Peyer's patch (tissue), 4 donors: ENCODE measurements around the gene CACNA2D3. TPM values are rescaled to one million over a fixed set of nuclear protein-coding genes. Genes with fewer than 3 reads are reported as not detected.
A peak's percentile ranks its signal among the peaks of the same experiment; 100 is the strongest.

Experiments
- DNase-seq, 3 donors: peaks; one replicate each; pipeline ENCODE4 v3.0.0-alpha.2; 2017 to 2019
- H3K27ac ChIP-seq, 4 donors: fragments of 200-600 bp; sonication (generic); one replicate each; pipeline ENCODE4 v1.5.1; 2016 to 2019
- H3K27me3 ChIP-seq, 2 donors: fragments of 200-600 bp; sonication (generic); one replicate each; pipeline ENCODE4 v1.5.1; 2019
- H3K36me3 ChIP-seq, 3 donors: fragments of 200-600 bp; sonication (generic); one replicate each; pipeline ENCODE4 v1.5.1; 2016 to 2019
- H3K4me1 ChIP-seq, 4 donors: fragments of 200-600 bp; sonication (generic); one replicate each; pipeline ENCODE4 v1.5.1; 2016 to 2019
- H3K4me3 ChIP-seq, 4 donors: fragments of 200-600 bp; sonication (generic); 1 replicate in 3 of 4; 2 replicates in 1 of 4; pipeline ENCODE4 v1.5.1; 2016 to 2019; ENCODE audit warnings: mild to moderate bottlenecking in 1 of 4
- H3K9me3 ChIP-seq, 4 donors: fragments of 200-600 bp; sonication (generic); one replicate each; pipeline ENCODE4 v1.5.1; 2016 to 2019; ENCODE audit warnings: mild to moderate bottlenecking in 1 of 4
- CTCF ChIP-seq, 6 experiments: fragments of 450-650 bp in 4 of 6; fragments of 200-600 bp in 2 of 6; sonication (generic) in 1 of 6; IDR thresholded peaks; one replicate each; pipeline ENCODE4 v1.5.1; 2017 to 2019; ENCODE audit warnings: antibody characterized with exemption in 6 of 6, mild to moderate bottlenecking in 3 of 6, moderate library complexity in 1 of 6
- POLR2A ChIP-seq, 2 donors: fragments of 450-650 bp; IDR thresholded peaks; one replicate each; pipeline ENCODE4 v1.5.1; 2017; ENCODE audit warnings: antibody characterized with exemption in 2 of 2, mild to moderate bottlenecking in 2 of 2, moderate library complexity in 2 of 2
- total RNA-seq, 4 donors: library from RNA; depleted of rRNA; stranded (reverse); fragments of >200 nt; gene quantifications; one replicate each; pipeline ENCODE4 v1.1.0, GENCODE V29; 2016

Gene CACNA2D3
- total RNA-seq, 4 donors from 2014 or later: 0.27 to 5.0 TPM; not detected in 2

GRCh38 chr3:54951405-54951804 is 829.1 kb downstream of the CACNA2D3 start:
- no peak overlapping the region for H3K27ac ChIP-seq
- H3K4me1 ChIP-seq: no peaks in the 10 kb centered on the region
- no peak for TF ChIP-seq POLR2A (IDR thresholded peaks at IDR 0.05)
- TF ChIP-seq CTCF (IDR thresholded peaks at IDR 0.05): peak in 3 of 6 experiments; percentile 38 to 53 (median 40)
- H3K9me3 ChIP-seq: no peaks in the 10 kb centered on the region
- H3K36me3 ChIP-seq: no peaks in the 10 kb centered on the region
- DNase-seq: peak; percentile 17 to 60 (median 59)
- H3K4me3 ChIP-seq: no peak overlapping the region
- no peaks in the 10 kb centered on the region for H3K27me3 ChIP-seq

GRCh38 chr3:54954022-54954421 is 831.7 kb downstream of the CACNA2D3 start:
- no peak for DNase-seq
- H3K4me1 ChIP-seq: no peaks in the 10 kb centered on the region
- no peak overlapping the region for H3K27ac ChIP-seq
- no peak overlapping the region for H3K4me3 ChIP-seq
- no peaks in the 10 kb centered on the region for H3K27me3 ChIP-seq
- H3K9me3 ChIP-seq: no peaks in the 10 kb centered on the region
- no peaks in the 10 kb centered on the region for H3K36me3 ChIP-seq
- TF ChIP-seq POLR2A (IDR thresholded peaks at IDR 0.05) (no peak), CTCF (IDR thresholded peaks at IDR 0.05) (no peak)

- Histone ChIP-seq H3K9me3 (no peaks in the 10 kb centered on the region), H3K4me1 (no peaks in the 10 kb centered on the region), H3K27ac (no peak overlapping the region), H3K27me3 (no peaks in the 10 kb centered on the region), H3K36me3 (no peaks in the 10 kb centered on the region), H3K4me3 (no peak overlapping the region)
- no peak for TF ChIP-seq CTCF (IDR thresholded peaks at IDR 0.05)
- TF ChIP-seq POLR2A (IDR thresholded peaks at IDR 0.05): no peak
- no peak for DNase-seq
Observed at GRCh38 chr3:54954521-54954920, 832.2 kb downstream of the CACNA2D3 start.

GRCh38 chr3:54955496-54955895 is 833.1 kb downstream of the CACNA2D3 start:
- Histone ChIP-seq H3K27ac (no peak overlapping the region), H3K4me3 (no peak overlapping the region), H3K27me3 (no peaks in the 10 kb centered on the region), H3K9me3 (no peaks in the 10 kb centered on the region), H3K4me1 (no peaks in the 10 kb centered on the region), H3K36me3 (no peaks in the 10 kb centered on the region)
- DNase-seq: no peak
- no peak for TF ChIP-seq POLR2A (IDR thresholded peaks at IDR 0.05)
- TF ChIP-seq CTCF (IDR thresholded peaks at IDR 0.05): no peak

- no peaks in the 10 kb centered on the region for H3K4me1 ChIP-seq
- no peak for TF ChIP-seq CTCF (IDR thresholded peaks at IDR 0.05)
Observed at GRCh38 chr3:54955941-54956340, 833.6 kb downstream of the CACNA2D3 start.

GRCh38 chr3:54957711-54958110 is 835.4 kb downstream of the CACNA2D3 start:
- DNase-seq: no peak
- Histone ChIP-seq H3K27me3 (no peaks in the 10 kb centered on the region), H3K27ac (no peak overlapping the region), H3K4me1 (no peaks in the 10 kb centered on the region), H3K4me3 (no peak overlapping the region), H3K36me3 (no peaks in the 10 kb centered on the region), H3K9me3 (no peaks in the 10 kb centered on the region)
- TF ChIP-seq CTCF (IDR thresholded peaks at IDR 0.05) (no peak), POLR2A (IDR thresholded peaks at IDR 0.05) (no peak)

More at GRCh38 chr3:54955941-54956340, 833.6 kb downstream of the CACNA2D3 start:
- no peaks in the 10 kb centered on the region for H3K36me3 ChIP-seq
- no peak for DNase-seq
- H3K27me3 ChIP-seq: no peaks in the 10 kb centered on the region
- H3K27ac ChIP-seq: no peak overlapping the region
- H3K4me3 ChIP-seq: no peak overlapping the region
- no peaks in the 10 kb centered on the region for H3K9me3 ChIP-seq
